Upper lobe of right lung (tissue), 1 donor: ENCODE measurements around the gene ATP2C2. TPM values are rescaled to one million over a fixed set of nuclear protein-coding genes. Genes with fewer than 3 reads are reported as not detected.
A peak's percentile ranks its signal among the peaks of the same experiment; 100 is the strongest.

Experiments
- ATAC-seq: fragments of 200-7000 bp; cut with Tn5 transposase; one replicate; pipeline ENCODE4 v1.9.1; 2020; ENCODE audit warnings: mild to moderate bottlenecking, moderate library complexity
- DNase-seq: peaks from one replicate; pipeline ENCODE4 v3.0.0-alpha.2; 2020
- H3K27ac ChIP-seq: fragments of 200-600 bp; one replicate; pipeline ENCODE4 v1.8.0; 2022
- H3K27me3 ChIP-seq: fragments of 200-600 bp; one replicate; pipeline ENCODE4 v1.8.0; 2022; ENCODE audit warnings: mild to moderate bottlenecking
- H3K36me3 ChIP-seq: fragments of 200-600 bp; one replicate; pipeline ENCODE4 v1.8.0; 2022
- H3K4me1 ChIP-seq: fragments of 200-600 bp; one replicate; pipeline ENCODE4 v1.8.0; 2022
- H3K4me3 ChIP-seq: fragments of 200-600 bp; one replicate; pipeline ENCODE4 v1.8.0; 2022; ENCODE audit warnings: mild to moderate bottlenecking
- H3K9me3 ChIP-seq: fragments of 200-600 bp; one replicate; pipeline ENCODE4 v1.8.0; 2022
- intact Hi-C: fragments of 100-400 bp; cut with DNase I; formaldehyde crosslinking; loops from one replicate; pipeline ENCODE4 v1.11.0; 2022
- total RNA-seq: library from RNA; stranded (reverse); fragmentation: NEBNext Ultra II Directional; extraction: Animal tissue kit (Norgen Biotek cat#: 25700); gene quantifications from one replicate; pipeline ENCODE4 v1.2.1, GENCODE V29; 2021
- TF ChIP-seq, protein P1 (sequence below): fragments of 200-600 bp; IDR thresholded peaks from one replicate; pipeline ENCODE4 v1.8.0; 2022; ENCODE audit warnings: antibody characterized with exemption
- donor health status: DM: no; HTN: yes; CAD: no; lungs with severe emphysema.

Gene ATP2C2
- total RNA-seq, 1 donor from 2014 or later: 48.9 TPM

DNA sequence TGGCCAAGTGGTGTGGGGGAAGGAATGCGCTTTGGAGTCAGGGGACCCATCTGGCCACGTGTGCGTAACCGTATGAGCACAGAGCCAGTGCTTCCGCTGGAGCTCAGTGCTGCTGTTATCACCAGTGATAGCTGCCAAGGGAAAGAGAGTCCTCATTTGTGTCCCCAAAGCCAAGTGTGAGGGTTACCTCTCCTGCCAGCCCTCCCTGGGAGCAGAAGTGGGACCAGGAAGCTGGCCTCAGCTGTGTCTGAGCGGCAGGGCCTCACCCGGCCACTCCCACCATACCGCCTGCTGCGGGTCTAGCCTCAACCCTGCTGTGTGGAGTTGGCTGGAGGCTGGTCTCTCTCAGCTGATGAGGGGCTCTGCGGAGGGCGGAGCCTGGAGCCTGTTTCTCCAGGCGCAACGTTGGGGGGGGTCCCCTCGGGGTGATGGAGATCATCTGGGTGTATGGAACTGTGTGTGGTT lies 91.6 kb downstream of the ATP2C2 start:
- Histone ChIP-seq H3K9me3 (no peaks in the 10 kb centered on the region), H3K27ac (no peak overlapping the region), H3K36me3 (no peaks in the 10 kb centered on the region), H3K27me3 (no peaks in the 10 kb centered on the region), H3K4me3 (no peak overlapping the region), H3K4me1 (no peaks in the 10 kb centered on the region)
- TF ChIP-seq, protein P1, sequence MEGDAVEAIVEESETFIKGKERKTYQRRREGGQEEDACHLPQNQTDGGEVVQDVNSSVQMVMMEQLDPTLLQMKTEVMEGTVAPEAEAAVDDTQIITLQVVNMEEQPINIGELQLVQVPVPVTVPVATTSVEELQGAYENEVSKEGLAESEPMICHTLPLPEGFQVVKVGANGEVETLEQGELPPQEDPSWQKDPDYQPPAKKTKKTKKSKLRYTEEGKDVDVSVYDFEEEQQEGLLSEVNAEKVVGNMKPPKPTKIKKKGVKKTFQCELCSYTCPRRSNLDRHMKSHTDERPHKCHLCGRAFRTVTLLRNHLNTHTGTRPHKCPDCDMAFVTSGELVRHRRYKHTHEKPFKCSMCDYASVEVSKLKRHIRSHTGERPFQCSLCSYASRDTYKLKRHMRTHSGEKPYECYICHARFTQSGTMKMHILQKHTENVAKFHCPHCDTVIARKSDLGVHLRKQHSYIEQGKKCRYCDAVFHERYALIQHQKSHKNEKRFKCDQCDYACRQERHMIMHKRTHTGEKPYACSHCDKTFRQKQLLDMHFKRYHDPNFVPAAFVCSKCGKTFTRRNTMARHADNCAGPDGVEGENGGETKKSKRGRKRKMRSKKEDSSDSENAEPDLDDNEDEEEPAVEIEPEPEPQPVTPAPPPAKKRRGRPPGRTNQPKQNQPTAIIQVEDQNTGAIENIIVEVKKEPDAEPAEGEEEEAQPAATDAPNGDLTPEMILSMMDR: no peak
- ATAC-seq: no peak
- DNase-seq: peak; percentile 42
- intact Hi-C loops: no loop called here

DNA sequence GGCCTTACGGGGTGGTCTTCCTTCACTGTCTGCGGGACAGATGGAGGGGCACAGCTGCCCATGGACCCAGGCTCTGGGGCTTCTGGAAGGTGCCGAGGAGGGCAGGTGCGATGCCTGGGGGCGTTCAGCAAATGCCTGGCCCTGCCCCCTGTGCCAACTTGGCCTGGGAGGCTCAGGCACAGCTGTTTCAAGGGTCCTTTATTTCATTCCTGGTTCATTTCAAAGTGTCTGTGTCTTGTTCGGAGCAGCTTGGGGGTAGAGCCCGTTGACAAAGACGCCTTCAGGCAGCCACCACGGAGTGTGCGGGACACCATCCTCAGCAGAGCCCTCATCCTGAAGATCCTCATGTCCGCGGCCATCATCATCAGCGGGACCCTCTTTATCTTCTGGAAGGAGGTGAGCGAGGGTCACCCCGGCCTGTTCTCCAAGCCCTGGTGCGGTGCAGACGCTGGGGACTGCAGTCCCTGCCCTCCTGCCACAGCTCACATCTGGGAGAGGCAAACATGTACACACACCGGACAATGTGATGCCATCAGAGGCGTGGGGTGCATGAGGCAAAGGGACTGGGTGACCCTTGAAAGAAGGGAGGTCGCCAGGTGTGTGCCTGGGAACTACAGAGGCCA lies 92.2 kb downstream of the ATP2C2 start:
- no peak overlapping the region for H3K4me3 ChIP-seq
- H3K4me1 ChIP-seq: no peaks in the 10 kb centered on the region
- peak; percentile 13 for ATAC-seq
- peak; percentile 42 for DNase-seq
- H3K36me3 ChIP-seq: no peaks in the 10 kb centered on the region
- intact Hi-C loops: no loop called here
- TF ChIP-seq, protein P1: no peak
- H3K27me3 ChIP-seq: no peaks in the 10 kb centered on the region
- H3K27ac ChIP-seq: no peak overlapping the region
- H3K9me3 ChIP-seq: no peaks in the 10 kb centered on the region

DNA sequence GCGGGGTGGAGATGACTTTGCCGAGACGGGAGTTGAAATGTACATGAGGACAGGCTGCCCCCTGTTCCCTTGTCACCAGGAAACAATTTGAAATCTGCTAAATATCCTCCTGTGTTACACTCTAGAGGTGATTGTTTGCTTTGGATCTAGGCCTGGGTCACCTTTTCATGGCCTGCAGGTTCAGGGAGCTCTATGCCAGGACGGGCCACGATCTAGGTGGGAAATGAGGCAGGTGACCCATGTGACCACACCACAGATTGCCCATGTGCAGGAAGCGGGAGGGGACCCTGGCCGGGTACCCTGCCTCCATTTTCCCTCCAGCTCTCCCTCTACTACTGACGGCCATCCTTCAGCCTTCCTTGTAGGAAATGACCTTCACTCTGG lies 92.7 kb downstream of the ATP2C2 start:
- Histone ChIP-seq H3K9me3 (no peaks in the 10 kb centered on the region), H3K27ac (no peak overlapping the region), H3K4me1 (no peaks in the 10 kb centered on the region), H3K4me3 (no peak overlapping the region), H3K27me3 (no peaks in the 10 kb centered on the region), H3K36me3 (no peaks in the 10 kb centered on the region)
- DNase-seq (peak; percentile 32), ATAC-seq (no peak)
- intact Hi-C loops: no loop called here
- TF ChIP-seq, protein P1: no peak

GRCh38 chr16:84461413-84462295 lies 93.3 kb downstream of the ATP2C2 start:
- ATAC-seq (no peak), DNase-seq (peak; percentile 46)
- Histone ChIP-seq H3K27me3 (no peaks in the 10 kb centered on the region), H3K4me3 (no peak overlapping the region), H3K4me1 (no peaks in the 10 kb centered on the region), H3K9me3 (no peaks in the 10 kb centered on the region), H3K27ac (no peak overlapping the region), H3K36me3 (no peaks in the 10 kb centered on the region)
- TF ChIP-seq, protein P1: no peak
- intact Hi-C loops: no loop called here

DNA sequence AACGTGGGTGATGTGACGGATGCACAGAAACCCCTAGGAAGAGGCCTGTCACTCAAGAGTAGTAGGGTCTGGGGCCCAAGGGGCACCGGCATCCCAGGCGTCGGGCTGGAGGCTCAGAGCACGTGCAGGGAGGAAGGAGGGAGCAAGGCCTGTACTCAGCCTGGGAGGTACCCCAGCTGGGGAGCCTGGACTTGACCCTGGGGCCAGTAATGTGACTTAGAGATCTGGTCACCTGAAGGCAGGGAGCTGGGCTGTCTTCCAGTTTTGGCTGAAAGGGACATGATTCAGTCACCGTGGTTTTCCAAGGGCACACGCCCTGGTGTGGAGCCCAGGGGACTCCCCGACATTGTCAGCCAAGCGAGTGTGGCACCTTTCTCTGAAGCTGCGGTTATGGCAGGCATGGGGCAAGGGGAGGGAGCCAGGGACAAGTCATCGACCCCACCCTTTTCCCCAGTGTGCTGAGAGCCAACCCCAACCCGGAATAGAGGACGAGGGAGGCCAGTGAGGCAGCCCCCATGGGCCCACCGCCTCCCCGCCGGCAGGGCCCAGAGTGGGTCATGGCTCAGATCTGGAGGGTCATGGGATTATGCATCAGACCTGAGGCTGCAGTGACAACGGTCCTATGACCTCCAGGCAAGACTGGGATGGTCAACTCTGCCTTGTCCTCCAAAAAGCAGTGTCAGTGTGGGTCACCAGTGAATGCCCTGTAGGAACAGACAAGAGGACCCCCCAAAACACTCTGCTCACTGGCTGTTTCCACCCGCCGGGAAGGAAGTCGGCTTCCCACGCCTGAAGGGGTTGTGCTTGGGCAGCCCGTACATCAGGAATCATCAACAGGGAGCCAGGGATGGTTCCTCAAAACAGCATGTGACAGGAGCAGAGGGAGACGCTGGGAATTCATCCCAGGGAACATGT lies 94.2 kb downstream of the ATP2C2 start:
- Histone ChIP-seq H3K4me1 (no peaks in the 10 kb centered on the region), H3K9me3 (no peaks in the 10 kb centered on the region), H3K36me3 (no peaks in the 10 kb centered on the region), H3K4me3 (no peak overlapping the region), H3K27me3 (no peaks in the 10 kb centered on the region), H3K27ac (no peak overlapping the region)
- DNase-seq (peak; percentile 45), ATAC-seq (no peak)
- TF ChIP-seq, protein P1: no peak
- intact Hi-C loops: no loop called here
